Kidney tubule cell (primary cell): ENCODE results near the gene AAGAB.
"Not testable (repeated sequence)": the region's sequence is repeated elsewhere in the genome, so short reads cannot be mapped to it uniquely, and the experiment has no call there.

ENCODE experiments used
- DNase-seq: peaks from one replicate; pipeline ENCODE4 v3.0.0-alpha.2; 2018; ENCODE audit warnings: low spot score

AAGAB gene

GRCh38 chr15:67253101-67253500 is 1.4 kb downstream of the AAGAB start:
- DNase-seq, result no peak

DNA sequence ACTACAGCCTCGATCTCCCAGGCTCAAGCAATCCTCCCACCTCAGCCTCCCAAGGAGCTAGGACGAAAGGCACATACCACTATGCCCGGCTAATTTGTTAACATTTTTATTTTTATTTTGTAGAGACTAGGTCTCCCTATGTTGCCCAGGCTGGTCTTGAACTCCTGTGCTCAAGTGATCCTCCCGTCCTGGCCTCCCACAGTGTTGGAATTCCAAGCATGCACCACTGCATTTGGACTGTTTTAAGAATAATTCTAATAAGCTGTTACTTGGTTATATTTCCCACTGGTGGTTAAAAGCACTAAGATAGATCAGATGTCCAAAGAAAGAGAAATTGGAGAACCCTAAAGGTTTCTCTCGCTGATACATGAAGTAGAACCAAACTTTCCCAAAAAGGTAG is 3.1 kb downstream of the AAGAB start:
- no peak for DNase-seq

- DNase-seq, result no peak
Observed at GRCh38 chr15:67249830-67250229, 4.6 kb downstream of the AAGAB start.

GRCh38 chr15:67248011-67248505 is 6.4 kb downstream of the AAGAB start:
- DNase-seq, result no peak

GRCh38 chr15:67246606-67247005 is 7.9 kb downstream of the AAGAB start:
- not testable (repeated sequence) for DNase-seq

- DNase-seq, result no peak
Observed at GRCh38 chr15:67244971-67245478, 9.4 kb downstream of the AAGAB start.

DNA sequence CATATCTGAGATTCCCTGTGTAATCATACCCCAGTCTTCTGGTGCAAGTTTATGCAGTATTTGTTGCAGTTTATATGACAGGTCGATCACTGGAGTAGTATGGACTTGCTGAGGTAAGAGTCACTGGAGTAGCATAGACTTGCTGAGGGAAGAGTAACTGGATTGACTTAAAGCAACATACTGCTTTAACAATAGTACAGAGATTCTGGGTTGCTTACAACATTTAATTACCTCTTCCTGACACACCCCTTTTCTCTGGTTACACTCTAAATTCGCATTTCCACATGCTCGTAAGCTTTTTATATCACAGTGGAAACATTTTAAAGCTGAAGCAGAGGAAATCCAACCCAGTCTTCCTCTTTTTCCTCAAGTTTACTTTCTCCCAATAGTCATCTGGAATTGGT is 11.8 kb downstream of the AAGAB start:
- DNase-seq, result no peak

- DNase-seq, result no peak
Observed at GRCh38 chr15:67241132-67241855, 13.2 kb downstream of the AAGAB start.

DNA sequence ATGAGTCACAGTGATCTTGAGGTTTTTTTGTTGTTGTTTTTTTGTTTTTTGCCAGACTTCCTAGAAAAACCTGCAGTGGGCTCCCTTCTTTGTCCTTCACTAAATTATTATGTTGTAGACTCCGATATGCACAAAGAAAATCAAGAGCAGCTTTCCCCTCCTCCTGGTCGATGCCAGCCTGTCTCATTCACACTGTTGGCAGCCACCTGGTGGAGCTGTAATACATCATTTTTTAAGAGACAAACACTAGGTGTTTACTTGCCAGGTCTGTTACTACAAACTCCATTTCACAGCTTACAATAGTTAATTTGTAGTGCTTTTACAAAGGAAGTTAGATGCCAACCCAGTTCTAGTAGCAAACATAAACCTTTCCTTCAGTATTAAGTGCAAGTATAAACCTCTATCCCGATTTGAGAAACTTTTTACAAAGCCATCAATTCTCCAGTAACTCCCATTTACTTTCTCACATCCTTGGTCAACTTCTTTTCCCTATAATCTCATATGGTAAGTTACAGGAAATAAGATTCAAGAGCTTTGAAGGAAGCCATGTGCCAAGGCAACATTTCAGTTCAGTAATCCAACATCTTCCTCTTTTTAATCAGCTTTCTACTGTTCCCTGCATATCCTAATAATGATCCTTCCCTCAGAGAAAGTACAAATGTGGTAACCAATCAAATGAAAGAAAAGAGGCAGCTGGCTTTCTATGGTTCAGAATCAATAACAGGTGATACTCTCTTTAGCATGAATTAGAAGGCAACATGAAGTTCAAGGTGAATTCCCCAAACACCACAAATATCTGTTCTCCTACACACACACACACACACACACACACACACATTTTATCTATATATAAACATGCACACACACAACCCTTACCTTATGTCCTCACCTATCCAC is 14.0 kb downstream of the AAGAB start:
- DNase-seq, result peak; percentile 25

DNA sequence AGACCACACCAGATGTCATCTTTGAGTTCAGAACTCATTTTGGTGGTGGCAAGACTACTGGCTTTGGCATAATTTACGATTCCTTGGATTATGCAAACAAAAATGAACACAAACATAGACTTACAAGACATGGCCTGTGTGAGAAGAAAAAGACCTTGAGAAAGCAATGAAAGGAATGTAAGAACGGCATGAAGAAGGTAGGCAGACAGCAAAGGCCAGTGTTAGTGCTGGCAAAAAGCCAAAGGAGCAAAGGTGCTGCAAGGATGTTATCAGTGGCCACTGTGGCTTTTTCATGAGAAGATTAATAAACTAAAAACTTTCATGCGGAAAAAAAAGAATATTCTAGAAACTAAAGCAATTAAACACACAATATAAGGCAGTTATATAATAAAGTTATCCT is 21.9 kb downstream of the AAGAB start:
- no peak for DNase-seq

GRCh38 chr15:67230504-67230903 is 24.0 kb downstream of the AAGAB start:
- no peak for DNase-seq

DNA sequence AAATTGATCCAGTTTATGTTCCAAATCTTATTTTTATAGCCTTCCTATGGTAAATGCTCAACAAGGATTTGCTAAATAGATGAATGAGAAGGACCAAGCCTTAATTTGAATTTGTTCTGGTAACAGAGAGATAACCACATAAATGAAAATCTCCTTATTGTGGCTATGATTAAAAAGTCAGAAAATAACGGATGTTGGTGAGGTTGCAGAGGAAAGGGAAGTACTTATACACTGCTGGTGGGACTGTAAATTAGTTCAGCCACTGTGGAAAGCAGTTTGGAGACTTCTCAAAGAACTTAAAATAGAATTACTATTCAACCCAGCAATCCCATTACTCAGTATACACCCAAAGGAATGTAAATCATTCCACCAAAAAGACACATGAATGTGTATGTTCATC is 26.2 kb downstream of the AAGAB start:
- no peak for DNase-seq

GRCh38 chr15:67227846-67228245 is 26.6 kb downstream of the AAGAB start:
- no peak for DNase-seq

- DNase-seq, result no peak
Observed at GRCh38 chr15:67227431-67227830, 27.0 kb downstream of the AAGAB start.

DNA sequence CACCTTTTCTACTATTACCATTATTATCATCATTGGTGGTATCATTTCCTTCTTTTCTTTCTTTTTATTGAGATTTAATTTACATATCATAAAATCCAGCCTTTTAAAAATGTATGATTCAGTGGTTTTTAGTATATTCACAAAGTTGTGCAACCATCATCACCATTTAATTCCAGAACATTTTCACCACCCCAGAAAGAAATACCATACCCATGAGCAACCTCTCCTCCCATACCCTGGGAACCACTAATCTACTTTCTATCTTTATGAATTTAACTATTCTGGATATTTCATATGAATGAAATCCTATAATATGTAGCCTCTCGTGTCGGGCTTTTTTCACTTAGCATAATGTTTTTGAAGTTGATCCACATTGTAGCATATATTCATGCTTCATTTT is 29.1 kb downstream of the AAGAB start:
- no peak for DNase-seq

DNA sequence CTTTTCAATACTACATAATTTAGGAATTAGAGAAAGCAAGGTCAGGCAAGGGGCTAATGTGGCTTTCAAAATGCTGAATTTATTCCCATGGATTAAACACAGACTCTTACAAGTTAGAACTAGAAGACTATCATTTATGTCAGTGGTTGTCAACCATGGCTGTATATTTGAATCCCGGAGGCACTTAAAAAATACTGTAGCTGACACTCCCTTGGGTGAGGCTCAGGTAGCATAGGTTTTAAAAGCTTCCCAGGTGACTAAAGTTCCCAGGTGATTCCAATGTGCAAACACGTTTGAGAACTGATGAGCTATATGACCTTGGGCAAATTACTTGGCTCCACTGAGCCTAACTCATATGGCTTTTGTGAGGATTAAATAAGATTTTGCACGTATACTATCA is 29.6 kb downstream of the AAGAB start:
- DNase-seq, result no peak

DNA sequence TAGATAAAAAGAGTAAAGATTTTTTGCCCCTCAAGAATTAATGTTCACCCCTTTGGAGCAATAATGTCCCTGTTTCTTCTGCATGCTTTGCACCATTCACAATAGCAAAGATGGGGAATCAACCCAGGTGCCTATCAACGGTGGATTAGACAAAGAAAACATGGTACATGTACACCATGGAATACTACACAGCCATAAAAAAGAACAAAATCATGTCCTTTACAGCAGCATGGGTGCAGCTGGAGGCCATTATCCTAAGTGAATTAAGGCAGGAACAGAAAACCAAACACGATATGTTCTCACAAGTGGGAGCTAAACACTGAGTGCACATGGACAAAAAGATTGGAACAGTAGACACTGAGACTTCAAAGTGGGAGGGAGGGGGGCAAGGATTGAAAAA is 35.2 kb downstream of the AAGAB start:
- DNase-seq, result no peak

DNA sequence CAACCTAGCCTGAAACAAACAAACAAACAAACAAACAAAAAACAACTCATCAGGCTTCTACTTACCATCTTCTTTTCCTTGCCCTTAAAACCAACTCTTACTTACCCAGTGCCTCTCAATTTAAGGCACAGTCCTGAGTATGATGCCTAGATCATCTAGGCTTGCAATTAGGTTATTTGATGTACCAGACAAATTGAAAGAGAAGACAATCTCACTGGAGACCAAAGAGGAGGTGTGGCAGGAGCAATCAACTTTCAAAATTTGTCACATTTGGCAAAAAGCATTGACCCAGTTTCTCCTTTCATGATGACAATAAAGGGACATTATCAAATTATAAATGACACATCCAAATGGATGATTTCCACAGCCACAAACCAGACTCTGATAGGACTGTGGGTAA is 36.0 kb downstream of the AAGAB start:
- DNase-seq, result no peak

DNA sequence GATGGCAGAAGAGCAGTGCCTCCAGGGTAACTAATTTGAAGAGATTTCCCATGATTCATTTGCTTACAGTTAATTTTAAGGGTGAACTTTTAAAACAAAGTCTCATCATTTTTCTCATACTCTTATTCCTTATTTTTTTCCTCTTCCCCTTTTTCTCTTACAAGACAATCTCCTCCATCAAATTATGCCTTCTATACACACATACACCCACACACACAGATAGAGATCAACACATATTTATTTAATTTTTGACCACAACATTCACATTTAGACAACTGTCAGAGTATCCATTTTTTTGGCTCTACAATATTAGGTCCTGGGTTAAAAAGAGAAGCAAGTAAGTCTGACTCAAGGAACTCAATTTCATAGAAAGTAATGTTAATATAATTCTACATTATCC is 37.6 kb downstream of the AAGAB start:
- DNase-seq, result no peak

- DNase-seq, result no peak
Observed at GRCh38 chr15:67215102-67215501, 39.4 kb downstream of the AAGAB start.

- no peak for DNase-seq
Observed at GRCh38 chr15:67212684-67213367, 41.6 kb downstream of the AAGAB start.

GRCh38 chr15:67210555-67211168 is 43.8 kb downstream of the AAGAB start:
- DNase-seq, result no peak
